Endothelial cell of umbilical vein (primary cell): Measurements from ENCODE around the gene BTBD10. TPM values are rescaled to one million over a fixed set of nuclear protein-coding genes. Genes with fewer than 3 reads are reported as not detected.

ENCODE experiments used
- BruUV-seq: library from RNA; stranded (reverse); fragments of 400-500 nt; replicated peaks from 2 replicates; lab custom pipeline; 2021; lab: Mats Ljungman, UMichigan
- CTCF ChIA-PET: fragments of 300-600, 350-600 bp; sonication (Branson Sonifier 250); formaldehyde crosslinking; loops from one replicate; lab custom pipeline; 2021; ENCODE audit warnings: antibody characterized with exemption, inconsistent platforms; lab: Charles Lee
- POLR2A ChIA-PET: fragments of 300-600, 350-600 bp; sonication (Branson Sonifier 250); formaldehyde crosslinking; loops from one replicate; lab custom pipeline; 2021; ENCODE audit warnings: antibody characterized with exemption, inconsistent platforms; lab: Charles Lee
- DNase-seq: peaks from one replicate; pipeline ENCODE4 v3.0.0-alpha.2; 2011; ENCODE audit warnings: low read depth, low spot score
- FAIRE-seq: peaks from 2 replicates; lab custom pipeline; 2011; peaks lifted over from hg19 to GRCh38; lab: Jason Lieb, UNC
- H2AFZ ChIP-seq: 2 replicates; pipeline ENCODE4 v1.6.0; 2012; ENCODE audit warnings: low read depth, low read length, control low read depth, inconsistent platforms
- H3K27ac ChIP-seq: 2 replicates; pipeline ENCODE4 v1.5.1; 2011; ENCODE audit warnings: low read depth, mild to moderate bottlenecking, control low read depth, low read length, moderate library complexity; ENCODE audit not compliant: insufficient read depth
- H3K27me3 ChIP-seq, 2 experiments: 2 replicates each; pipeline versions ENCODE4 v1.6.0 to v1.6.1; 2011; ENCODE audit warnings: low read length in 2 of 2, mixed read lengths in 1 of 2; ENCODE audit not compliant: control insufficient read depth in 2 of 2, insufficient read depth in 2 of 2
- H3K36me3 ChIP-seq, 2 experiments: 2 replicates in 1 of 2; 3 replicates in 1 of 2; pipeline ENCODE4 v1.5.1; 2011; ENCODE audit warnings: low read length in 2 of 2, mild to moderate bottlenecking in 1 of 2, moderate library complexity in 1 of 2; ENCODE audit not compliant: control insufficient read depth in 2 of 2, insufficient read depth in 2 of 2; ENCODE audit errors: extremely low read depth in 1 of 2
- H3K4me1 ChIP-seq: 3 replicates; pipeline ENCODE4 v1.5.1; 2011; ENCODE audit warnings: mild to moderate bottlenecking, low read length; ENCODE audit not compliant: control insufficient read depth, insufficient read depth; ENCODE audit errors: extremely low read depth
- H3K4me2 ChIP-seq: 2 replicates; pipeline ENCODE4 v1.6.1; 2011; ENCODE audit warnings: low read length, control low read depth, mixed read lengths; ENCODE audit not compliant: insufficient read depth
- H3K4me3 ChIP-seq, 3 experiments: fragments of 200-600 bp in 1 of 3; sonication (generic), shearing (Covaris generic) in 1 of 3; replicated peaks in 1 of 3; 2 replicates each; pipeline ENCODE4 v1.5.1; 2011 to 2016; ENCODE audit warnings: control low read depth in 3 of 3, low read length in 3 of 3, mild to moderate bottlenecking in 2 of 3, inconsistent platforms in 1 of 3, low read depth in 1 of 3, moderate library complexity in 1 of 3; ENCODE audit not compliant: insufficient read depth in 1 of 3
- H3K79me2 ChIP-seq: 2 replicates; pipeline ENCODE4 v1.6.0; 2012; ENCODE audit warnings: low read length, inconsistent platforms; ENCODE audit not compliant: control insufficient read depth, insufficient read depth
- H3K9ac ChIP-seq: replicated peaks from 2 replicates; pipeline ENCODE3; 2011; ENCODE audit warnings: low read length, control low read depth; ENCODE audit not compliant: insufficient read depth; ENCODE audit errors: extremely low read depth
- H3K9me1 ChIP-seq: replicated peaks from 3 replicates; pipeline ENCODE4 v1.6.0; 2011; ENCODE audit warnings: mild to moderate bottlenecking, low read length; ENCODE audit not compliant: control insufficient read depth, insufficient read depth; ENCODE audit errors: extremely low read depth
- H3K9me3 ChIP-seq: replicated peaks from 2 replicates; pipeline ENCODE4 v1.5.1; 2012; ENCODE audit warnings: low read length, inconsistent platforms; ENCODE audit not compliant: control insufficient read depth, insufficient read depth
- H4K20me1 ChIP-seq: replicated peaks from 2 replicates; pipeline ENCODE3; 2011; ENCODE audit warnings: mild to moderate bottlenecking, low read length; ENCODE audit not compliant: control insufficient read depth, insufficient read depth; ENCODE audit errors: extremely low read depth
- CTCF ChIP-seq, 2 donors: IDR thresholded peaks; 1 replicate in 1 of 2; 2 replicates in 1 of 2; pipeline ENCODE4 v1.5.1; 2011; ENCODE audit warnings: low read length in 2 of 2, mild to moderate bottlenecking in 2 of 2, moderate library complexity in 2 of 2, control low read depth in 1 of 2, inconsistent platforms in 1 of 2, low read depth in 1 of 2; ENCODE audit not compliant: insufficient read depth in 1 of 2; ENCODE audit errors: extremely low read depth in 1 of 2
- EZH2 ChIP-seq: IDR thresholded peaks from 2 replicates; pipeline ENCODE4 v1.6.1; 2012; ENCODE audit warnings: borderline replicate concordance, low read depth, mild to moderate bottlenecking, moderate library complexity, low read length, inconsistent platforms; ENCODE audit not compliant: severe bottlenecking
- FOS ChIP-seq: IDR thresholded peaks from 2 replicates; pipeline ENCODE4 v1.6.1; 2011; ENCODE audit warnings: mild to moderate bottlenecking, low read length, moderate library complexity, borderline replicate concordance; ENCODE audit not compliant: insufficient read depth
- GATA2 ChIP-seq: IDR thresholded peaks from 2 replicates; pipeline ENCODE4 v1.7.0; 2011; ENCODE audit warnings: low read depth, mild to moderate bottlenecking, moderate library complexity, mixed read lengths, low read length; ENCODE audit not compliant: insufficient read length, insufficient read depth
- JUN ChIP-seq: IDR thresholded peaks from 2 replicates; pipeline ENCODE4 v1.6.1; 2011; ENCODE audit warnings: borderline replicate concordance, low read depth; ENCODE audit not compliant: insufficient read length, insufficient read depth
- MAX ChIP-seq: IDR thresholded peaks from 2 replicates; pipeline ENCODE4 v1.6.1; 2011; ENCODE audit not compliant: insufficient read depth, insufficient read length
- MYC ChIP-seq: IDR thresholded peaks from one replicate; pipeline ENCODE4 v1.6.1; 2011; ENCODE audit warnings: mild to moderate bottlenecking, low read depth, low read length
- POLR2A ChIP-seq: IDR thresholded peaks from 2 replicates; pipeline ENCODE4 v1.6.1; 2012; ENCODE audit warnings: low read depth, mild to moderate bottlenecking, control low read depth, low read length
- POLR2AphosphoS5 ChIP-seq: IDR thresholded peaks from 2 replicates; pipeline ENCODE4 v1.6.1; 2012; ENCODE audit warnings: low read depth, mild to moderate bottlenecking, control low read depth, low read length, moderate library complexity; ENCODE audit not compliant: insufficient read depth
- dilution Hi-C: fragments of 300-500 bp; cut with MboI; formaldehyde crosslinking; loops from one replicate; pipeline ENCODE4 v1.15.0; 2019; ENCODE audit warnings: low sequenced_read_pairs; ENCODE audit not compliant: extremely low pct_ligation_motif_present
- intact Hi-C: fragments of 100-400 bp; cut with micrococcal nuclease; formaldehyde crosslinking; loops from one replicate; pipeline ENCODE4 v1.10.0; 2022
- polyA plus RNA-seq, 4 experiments: library from polyadenylated mRNA; depleted of rRNA in 3 of 4; stranded (reverse) in 3 of 4; unstranded in 1 of 4; fragments of >200 nt; gene quantifications; 2 replicates each; pipeline versions ENCODE4 v1.2.1 to v1.2.3, GENCODE V29; 2011 to 2012; ENCODE audit warnings: missing spikeins in 1 of 4
- total RNA-seq: library from RNA; stranded (reverse); gene quantifications from 2 replicates; pipeline ENCODE4 v1.2.3, GENCODE V29; 2021

Gene BTBD10
- total and polyA plus RNA-seq, 2 donors (not counting 3 experiments of a cell fraction or from before 2014, with no cell fraction given): 31.7 to 49.6 TPM

- intact Hi-C loops: no loop called here
- H3K27me3 ChIP-seq: no peaks in the 10 kb centered on the region
- H3K9ac ChIP-seq: no peak overlapping the region
- H3K36me3 ChIP-seq: peaks cover 7 to 9% of the 10 kb centered on the region in 2 experiments
- dilution Hi-C loops: no loop called here
- no peak overlapping the region for H2AFZ ChIP-seq
- DNase-seq (no peak), FAIRE-seq (no peak)
- H4K20me1 ChIP-seq: no peaks in the 10 kb centered on the region
- H3K4me2 ChIP-seq: no peak overlapping the region
- H3K4me3 ChIP-seq: no peak overlapping the region
- H3K9me3 ChIP-seq: no peaks in the 10 kb centered on the region
- ChIA-PET POLR2A (no interaction called here), CTCF (interaction anchor here (1.0 kb wide), 2 partner anchors 32 to 35 kb away, joined by 3 read pairs; no protein-coding TSS in a partner anchor)
- H3K9me1 ChIP-seq: no peaks in the 10 kb centered on the region
- peaks cover 2% of the 10 kb centered on the region for H3K79me2 ChIP-seq
- no TSS peak for BruUV-seq
- H3K27ac ChIP-seq: no peak overlapping the region
- no peak for TF ChIP-seq POLR2AphosphoS5
- TF ChIP-seq POLR2A: no peak
- TF ChIP-seq GATA2: no peak
- TF ChIP-seq CTCF (IDR thresholded peaks at IDR 0.05; ENCODE audit: extremely low read depth in 1 of 2, insufficient read depth in 1 of 2, low read depth in 1 of 2, low read length in 2 of 2): no peak
- no peak for TF ChIP-seq FOS
- no peak for TF ChIP-seq EZH2
- TF ChIP-seq MYC: no peak
- no peak for TF ChIP-seq MAX
- TF ChIP-seq JUN: no peak
- H3K4me1 ChIP-seq: no peaks in the 10 kb centered on the region
Observed at GRCh38 chr11:13388741-13389140, 74.3 kb downstream of the BTBD10 start.
